ENCODE data around the gene SYCP3.

SYCP3 gene

GRCh38 chr12:101746661-101747060, 7.4 kb upstream of the SYCP3 start:
- no peak overlapping the region for H3K4me3 ChIP-seq (ENCODE audit: low read depth, low read length)
- no peak for TF ChIP-seq CTCF (conservative IDR thresholded peaks at IDR 0.05; ENCODE audit: low read depth, low read length)
- no peak for DNase-seq (ENCODE audit: low read depth)

- no peak for DNase-seq (ENCODE audit: low read depth)
- no peak for TF ChIP-seq CTCF (conservative IDR thresholded peaks at IDR 0.05; ENCODE audit: low read depth, low read length)
- H3K4me3 ChIP-seq (ENCODE audit: low read depth, low read length) = no peak overlapping the region
Observed at GRCh38 chr12:101746196-101746595, 6.9 kb upstream of the SYCP3 start.

- no peak for TF ChIP-seq CTCF (conservative IDR thresholded peaks at IDR 0.05; ENCODE audit: low read depth, low read length)
- no peak overlapping the region for H3K4me3 ChIP-seq (ENCODE audit: low read depth, low read length)
- DNase-seq (ENCODE audit: low read depth) = peak; percentile 12
Observed at GRCh38 chr12:101745481-101745880, 6.2 kb upstream of the SYCP3 start.

GRCh38 chr12:101743724-101744472, 4.6 kb upstream of the SYCP3 start:
- no peak for DNase-seq (ENCODE audit: low read depth)

GRCh38 chr12:101743242-101743641, 4.0 kb upstream of the SYCP3 start:
- TF ChIP-seq CTCF (conservative IDR thresholded peaks at IDR 0.05; ENCODE audit: low read depth, low read length) = no peak
- DNase-seq (ENCODE audit: low read depth) = no peak
- H3K4me3 ChIP-seq (ENCODE audit: low read depth, low read length) = no peak overlapping the region

More at GRCh38 chr12:101743724-101744472, 4.6 kb upstream of the SYCP3 start:
- TF ChIP-seq CTCF (conservative IDR thresholded peaks at IDR 0.05; ENCODE audit: low read depth, low read length) = no peak
- H3K4me3 ChIP-seq (ENCODE audit: low read depth, low read length) = no peak overlapping the region

GRCh38 chr12:101740980-101741379, 1.7 kb upstream of the SYCP3 start:
- TF ChIP-seq CTCF (conservative IDR thresholded peaks at IDR 0.05; ENCODE audit: low read depth, low read length) = no peak
- DNase-seq (ENCODE audit: low read depth) = no peak

GRCh38 chr12:101740566-101740965, 1.3 kb upstream of the SYCP3 start:
- H3K4me3 ChIP-seq (ENCODE audit: low read depth, low read length) = no peak overlapping the region
- TF ChIP-seq CTCF (conservative IDR thresholded peaks at IDR 0.05; ENCODE audit: low read depth, low read length) = no peak
- no peak for DNase-seq (ENCODE audit: low read depth)

More at GRCh38 chr12:101740980-101741379, 1.7 kb upstream of the SYCP3 start:
- no peak overlapping the region for H3K4me3 ChIP-seq (ENCODE audit: low read depth, low read length)
